ENCODE measurements around the gene TRMT5. TPM values are rescaled to one million over a fixed set of nuclear protein-coding genes. Genes with fewer than 3 reads are reported as not detected.

The TRMT5 gene
- total and polyA plus RNA-seq, 10 donors, result 3.3 to 11.4 (median 5.9) TPM

GRCh38 chr14:60977847-60978246 lies 3.0 kb downstream of the TRMT5 start:
- Histone ChIP-seq H3K36me3 (peaks cover 0 to 37% (median 8%) of the 10 kb centered on the region in 6 donors), H3K4me3 (no peak overlapping the region), H3K9me3 (no peaks in the 10 kb centered on the region), H3K4me1 (peaks cover 15 to 51% (median 37%) of the 10 kb centered on the region in 6 donors), H3K27ac (no peak overlapping the region), H3K27me3 (replicated peaks in 1 of 7) (no peaks in the 10 kb centered on the region)
- WGBS, 5 donors, result 66 to 79% (median 72%) methylated on average over 2 of the region's 2 CpGs
- TF ChIP-seq CTCF (IDR thresholded peaks at IDR 0.05 in 8 of 11, conservative IDR thresholded peaks at IDR 0.05 in 3 of 11), result no peak
- no peak for TF ChIP-seq POLR2AphosphoS5 (IDR thresholded peaks at IDR 0.05)
- TF ChIP-seq POLR2A (IDR thresholded peaks at IDR 0.05), result no peak
- intact Hi-C loops (cut with DNase I; ENCODE audit: low total_unique reads), result no loop called here
- DNase-seq, result no peak

DNA sequence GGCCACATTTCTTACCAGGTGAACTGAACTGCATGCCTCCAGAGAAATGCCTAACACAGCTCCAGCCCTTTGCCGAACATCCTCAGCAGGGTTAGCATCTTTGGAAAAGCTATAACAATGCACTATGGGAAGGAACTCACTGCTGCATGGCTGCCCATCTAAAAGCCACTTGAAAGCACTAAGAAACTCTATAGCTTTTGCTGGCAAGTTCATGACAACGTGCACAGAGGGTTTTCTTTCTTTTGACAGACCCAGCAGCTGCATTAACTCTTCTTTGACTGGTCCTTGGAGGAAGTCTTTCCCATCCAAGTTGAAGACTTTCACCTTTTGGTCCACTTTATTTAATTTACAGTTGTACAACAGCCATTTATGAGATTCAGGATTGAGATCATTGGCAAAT lies 5.3 kb downstream of the TRMT5 start:
- peaks cover 0 to 46% (median 8%) of the 10 kb centered on the region in 6 donors for H3K36me3 ChIP-seq
- peaks cover 6 to 34% (median 24%) of the 10 kb centered on the region in 6 donors for H3K4me1 ChIP-seq
- WGBS, 5 donors, result 50 to 69% (median 55%) methylated on average over 2 of the region's 2 CpGs
- no peaks in the 10 kb centered on the region for H3K9me3 ChIP-seq
- intact Hi-C loops (cut with DNase I; ENCODE audit: low total_unique reads), result no loop called here
- no peak for DNase-seq
- no peak overlapping the region for H3K4me3 ChIP-seq
- TF ChIP-seq CTCF (IDR thresholded peaks at IDR 0.05 in 8 of 11, conservative IDR thresholded peaks at IDR 0.05 in 3 of 11) (no peak), POLR2A (IDR thresholded peaks at IDR 0.05) (no peak), POLR2AphosphoS5 (IDR thresholded peaks at IDR 0.05) (no peak)
- H3K27ac ChIP-seq, result no peak overlapping the region
- no peaks in the 10 kb centered on the region for H3K27me3 ChIP-seq (replicated peaks in 1 of 7)

GRCh38 chr14:60974090-60974651 lies 6.7 kb downstream of the TRMT5 start:
- H3K36me3 ChIP-seq, result peaks cover 0 to 46% (median 8%) of the 10 kb centered on the region in 6 donors
- H3K27ac ChIP-seq, result no peak overlapping the region
- peaks cover 0 to 20% (median 12%) of the 10 kb centered on the region in 6 donors for H3K4me1 ChIP-seq
- H3K27me3 ChIP-seq (replicated peaks in 1 of 7), result no peaks in the 10 kb centered on the region
- H3K9me3 ChIP-seq, result no peaks in the 10 kb centered on the region
- TF ChIP-seq CTCF (IDR thresholded peaks at IDR 0.05 in 8 of 11, conservative IDR thresholded peaks at IDR 0.05 in 3 of 11) (no peak), POLR2AphosphoS5 (IDR thresholded peaks at IDR 0.05) (no peak)
- intact Hi-C loops (cut with DNase I; ENCODE audit: low total_unique reads), result no loop called here
- DNase-seq, result no peak
- no peak overlapping the region for H3K4me3 ChIP-seq
- 91 to 94% (median 92%) methylated on average over 6 of the region's 6 CpGs for WGBS, 5 donors

DNA sequence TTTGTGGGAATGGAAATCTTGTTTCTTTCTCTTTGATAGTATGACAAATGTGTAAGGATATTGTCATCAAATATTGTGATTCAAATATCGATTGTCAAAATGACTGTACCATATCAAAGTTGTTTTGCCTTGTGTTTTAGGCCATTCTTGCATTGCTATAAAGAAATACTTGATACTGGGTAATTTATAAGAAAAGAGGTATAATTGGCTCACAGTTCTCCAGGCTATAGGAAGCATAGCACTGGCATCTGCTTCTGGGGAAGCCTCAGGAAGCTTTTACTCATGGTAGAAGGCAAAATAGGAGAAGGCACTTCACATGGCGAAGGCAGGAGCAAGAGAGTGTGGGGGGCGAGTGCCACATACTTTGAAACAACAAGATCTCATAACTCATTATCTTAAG lies 7.8 kb downstream of the TRMT5 start:
- TF ChIP-seq CTCF (IDR thresholded peaks at IDR 0.05 in 8 of 11, conservative IDR thresholded peaks at IDR 0.05 in 3 of 11) (no peak), POLR2AphosphoS5 (IDR thresholded peaks at IDR 0.05) (no peak), POLR2A (IDR thresholded peaks at IDR 0.05) (no peak)
- DNase-seq, result no peak
- Histone ChIP-seq H3K9me3 (no peaks in the 10 kb centered on the region), H3K27me3 (replicated peaks in 1 of 7) (no peaks in the 10 kb centered on the region), H3K36me3 (peaks cover 0 to 46% (median 8%) of the 10 kb centered on the region in 6 donors), H3K4me3 (no peak overlapping the region), H3K4me1 (peaks cover 0 to 9% (median 4%) of the 10 kb centered on the region in 6 donors), H3K27ac (no peak overlapping the region)
- intact Hi-C loops (cut with DNase I; ENCODE audit: low total_unique reads), result no loop called here
- WGBS, 5 donors, result 95 to 100% (median 98%) methylated on average over 3 of the region's 3 CpGs
